Measurements from ENCODE around the gene ACAP2. TPM values are rescaled to one million over a fixed set of nuclear protein-coding genes. Genes with fewer than 3 reads are reported as not detected.
"Not testable (repeated sequence)": the region's sequence is repeated elsewhere in the genome, so short reads cannot be mapped to it uniquely, and the experiment has no call there.

The ACAP2 gene
- total and polyA plus RNA-seq, 2 donors (not counting 1 experiment from before 2014, with no cell fraction given), result 33.7 to 86.5 TPM

GRCh38 chr3:195297446-195297845 lies 145.4 kb downstream of the ACAP2 start:
- H3K4me2 ChIP-seq (ENCODE audit: extremely low read depth, insufficient read depth, low read length), result no peak overlapping the region
- H3K36me3 ChIP-seq (ENCODE audit: control insufficient read depth, insufficient read depth, low read length), result no peaks in the 10 kb centered on the region
- no peaks in the 10 kb centered on the region for H3K9me3 ChIP-seq (ENCODE audit: control insufficient read depth, insufficient read depth, low read depth, low read length)
- no peaks in the 10 kb centered on the region for H3K27me3 ChIP-seq (ENCODE audit: control insufficient read depth, insufficient read depth, low read length)
- H3K79me2 ChIP-seq (ENCODE audit: control insufficient read depth, insufficient read depth, low read length), result no peaks in the 10 kb centered on the region
- H4K20me1 ChIP-seq (ENCODE audit: control insufficient read depth, extremely low read depth, insufficient read depth, low read length), result no peaks in the 10 kb centered on the region
- H3K4me1 ChIP-seq (ENCODE audit: control insufficient read depth, extremely low read depth, insufficient read depth, low read length), result no peaks in the 10 kb centered on the region
- DNase-seq (ENCODE audit: low read depth in 2 of 2), result no peak
- TF ChIP-seq EZH2 (IDR thresholded peaks at IDR 0.05; ENCODE audit: low read length, missing control alignments), result no peak
- TF ChIP-seq, protein P1, sequence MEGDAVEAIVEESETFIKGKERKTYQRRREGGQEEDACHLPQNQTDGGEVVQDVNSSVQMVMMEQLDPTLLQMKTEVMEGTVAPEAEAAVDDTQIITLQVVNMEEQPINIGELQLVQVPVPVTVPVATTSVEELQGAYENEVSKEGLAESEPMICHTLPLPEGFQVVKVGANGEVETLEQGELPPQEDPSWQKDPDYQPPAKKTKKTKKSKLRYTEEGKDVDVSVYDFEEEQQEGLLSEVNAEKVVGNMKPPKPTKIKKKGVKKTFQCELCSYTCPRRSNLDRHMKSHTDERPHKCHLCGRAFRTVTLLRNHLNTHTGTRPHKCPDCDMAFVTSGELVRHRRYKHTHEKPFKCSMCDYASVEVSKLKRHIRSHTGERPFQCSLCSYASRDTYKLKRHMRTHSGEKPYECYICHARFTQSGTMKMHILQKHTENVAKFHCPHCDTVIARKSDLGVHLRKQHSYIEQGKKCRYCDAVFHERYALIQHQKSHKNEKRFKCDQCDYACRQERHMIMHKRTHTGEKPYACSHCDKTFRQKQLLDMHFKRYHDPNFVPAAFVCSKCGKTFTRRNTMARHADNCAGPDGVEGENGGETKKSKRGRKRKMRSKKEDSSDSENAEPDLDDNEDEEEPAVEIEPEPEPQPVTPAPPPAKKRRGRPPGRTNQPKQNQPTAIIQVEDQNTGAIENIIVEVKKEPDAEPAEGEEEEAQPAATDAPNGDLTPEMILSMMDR (conservative IDR thresholded peaks at IDR 0.05 in 1 of 2, IDR thresholded peaks at IDR 0.05 in 1 of 2; ENCODE audit: low read depth in 1 of 2, low read length in 2 of 2), result no peak
- no peak overlapping the region for H3K9ac ChIP-seq (ENCODE audit: insufficient read depth, low read length)
- H3K27ac ChIP-seq (ENCODE audit: insufficient read depth, low read length), result no peak overlapping the region
- H3K4me3 ChIP-seq (replicated peaks in 1 of 4; ENCODE audit: control extremely low read depth in 1 of 4, insufficient read depth in 1 of 4, low read depth in 3 of 4, low read length in 4 of 4), result no peak overlapping the region
- no peak overlapping the region for H2AFZ ChIP-seq (ENCODE audit: low read length)

DNA sequence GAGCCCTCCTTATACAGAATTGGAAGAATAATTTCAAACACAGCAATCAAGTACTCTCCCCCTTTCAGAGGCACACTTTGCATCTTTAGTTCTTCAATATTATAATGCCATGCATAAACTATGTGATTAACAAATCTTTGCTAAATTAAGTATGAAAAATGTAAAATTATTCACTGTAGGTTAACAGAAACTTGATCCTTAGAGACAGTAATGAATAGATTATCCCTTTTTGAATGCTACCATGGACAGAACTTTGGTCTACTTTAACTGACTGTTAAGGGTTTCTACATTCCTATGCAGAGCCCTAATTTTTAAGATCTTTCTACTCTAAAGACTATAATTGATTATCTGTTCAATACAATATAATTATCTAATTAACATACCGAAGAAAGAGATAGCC lies 146.2 kb downstream of the ACAP2 start:
- H3K27me3 ChIP-seq (ENCODE audit: control insufficient read depth, insufficient read depth, low read length), result no peaks in the 10 kb centered on the region
- H3K4me1 ChIP-seq (ENCODE audit: control insufficient read depth, extremely low read depth, insufficient read depth, low read length), result no peaks in the 10 kb centered on the region
- H3K36me3 ChIP-seq (ENCODE audit: control insufficient read depth, insufficient read depth, low read length), result no peaks in the 10 kb centered on the region
- no peak for TF ChIP-seq EZH2 (IDR thresholded peaks at IDR 0.05; ENCODE audit: low read length, missing control alignments)
- TF ChIP-seq, protein P1 (conservative IDR thresholded peaks at IDR 0.05 in 1 of 2, IDR thresholded peaks at IDR 0.05 in 1 of 2; ENCODE audit: low read depth in 1 of 2, low read length in 2 of 2), result no peak
- H3K9ac ChIP-seq (ENCODE audit: insufficient read depth, low read length), result no peak overlapping the region
- H3K9me3 ChIP-seq (ENCODE audit: control insufficient read depth, insufficient read depth, low read depth, low read length), result no peaks in the 10 kb centered on the region
- H2AFZ ChIP-seq (ENCODE audit: low read length), result no peak overlapping the region
- no peaks in the 10 kb centered on the region for H3K79me2 ChIP-seq (ENCODE audit: control insufficient read depth, insufficient read depth, low read length)
- DNase-seq (ENCODE audit: low read depth in 2 of 2), result no peak
- no peak overlapping the region for H3K4me2 ChIP-seq (ENCODE audit: extremely low read depth, insufficient read depth, low read length)
- no peak overlapping the region for H3K27ac ChIP-seq (ENCODE audit: insufficient read depth, low read length)
- no peak overlapping the region for H3K4me3 ChIP-seq (replicated peaks in 1 of 4; ENCODE audit: control extremely low read depth in 1 of 4, insufficient read depth in 1 of 4, low read depth in 3 of 4, low read length in 4 of 4)
- no peaks in the 10 kb centered on the region for H4K20me1 ChIP-seq (ENCODE audit: control insufficient read depth, extremely low read depth, insufficient read depth, low read length)

DNA sequence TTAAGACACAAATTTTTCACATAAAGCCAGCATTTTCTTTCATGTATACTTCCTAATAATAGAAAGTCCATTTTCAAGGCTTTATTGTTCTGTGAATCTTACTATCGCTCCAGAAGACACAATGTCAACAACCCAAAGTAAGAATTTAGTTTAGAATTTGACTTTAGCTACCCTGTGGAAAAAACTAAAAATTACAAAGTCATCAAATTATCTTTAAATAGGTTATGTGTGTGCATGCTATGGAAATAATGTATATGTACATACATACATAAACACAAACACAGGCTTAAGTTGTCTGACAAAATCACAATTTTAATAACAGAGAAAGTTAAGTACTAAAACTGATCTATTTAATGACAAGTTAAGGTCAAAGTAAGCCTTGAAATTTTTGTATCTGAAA lies 151.7 kb downstream of the ACAP2 start:
- Histone ChIP-seq H3K27ac (ENCODE audit: insufficient read depth, low read length) (no peak overlapping the region), H4K20me1 (ENCODE audit: control insufficient read depth, extremely low read depth, insufficient read depth, low read length) (no peaks in the 10 kb centered on the region), H3K79me2 (ENCODE audit: control insufficient read depth, insufficient read depth, low read length) (no peaks in the 10 kb centered on the region), H3K4me3 (replicated peaks in 1 of 4; ENCODE audit: control extremely low read depth in 1 of 4, insufficient read depth in 1 of 4, low read depth in 3 of 4, low read length in 4 of 4) (no peak overlapping the region), H3K9me3 (ENCODE audit: control insufficient read depth, insufficient read depth, low read depth, low read length) (no peaks in the 10 kb centered on the region), H2AFZ (ENCODE audit: low read length) (no peak overlapping the region), H3K9ac (ENCODE audit: insufficient read depth, low read length) (no peak overlapping the region), H3K4me2 (ENCODE audit: extremely low read depth, insufficient read depth, low read length) (no peak overlapping the region), H3K4me1 (ENCODE audit: control insufficient read depth, extremely low read depth, insufficient read depth, low read length) (peaks cover 5% of the 10 kb centered on the region), H3K36me3 (ENCODE audit: control insufficient read depth, insufficient read depth, low read length) (no peaks in the 10 kb centered on the region), H3K27me3 (ENCODE audit: control insufficient read depth, insufficient read depth, low read length) (no peaks in the 10 kb centered on the region)
- no peak for DNase-seq (ENCODE audit: low read depth in 2 of 2)
- TF ChIP-seq, protein P1 (conservative IDR thresholded peaks at IDR 0.05 in 1 of 2, IDR thresholded peaks at IDR 0.05 in 1 of 2; ENCODE audit: low read depth in 1 of 2, low read length in 2 of 2), result no peak
- TF ChIP-seq EZH2 (IDR thresholded peaks at IDR 0.05; ENCODE audit: low read length, missing control alignments), result no peak

- H3K27ac ChIP-seq (ENCODE audit: insufficient read depth, low read length); H3K27me3 ChIP-seq (ENCODE audit: control insufficient read depth, insufficient read depth, low read length); DNase-seq (ENCODE audit: low read depth in 2 of 2); H3K79me2 ChIP-seq (ENCODE audit: control insufficient read depth, insufficient read depth, low read length); H3K36me3 ChIP-seq (ENCODE audit: control insufficient read depth, insufficient read depth, low read length); H4K20me1 ChIP-seq (ENCODE audit: control insufficient read depth, extremely low read depth, insufficient read depth, low read length); H3K9me3 ChIP-seq (ENCODE audit: control insufficient read depth, insufficient read depth, low read depth, low read length); H3K4me2 ChIP-seq (ENCODE audit: extremely low read depth, insufficient read depth, low read length); H2AFZ ChIP-seq (ENCODE audit: low read length); H3K9ac ChIP-seq (ENCODE audit: insufficient read depth, low read length); H3K4me3 ChIP-seq (replicated peaks in 1 of 4; ENCODE audit: control extremely low read depth in 1 of 4, insufficient read depth in 1 of 4, low read depth in 3 of 4, low read length in 4 of 4); H3K4me1 ChIP-seq (ENCODE audit: control insufficient read depth, extremely low read depth, insufficient read depth, low read length): not testable (repeated sequence)
Measured at GRCh38 chr3:195290643-195291042, 152.2 kb downstream of the ACAP2 start.

Measured in fibroblast of lung (primary cell).